Stimulated activated naive CD4-positive, alpha-beta T cell (primary cell): ENCODE data around the gene HCN3.

Experiments used
- DNase-seq, 6 experiments: peaks; one replicate each; lab custom pipeline; 2025; lab: John Stamatoyannopoulos, UW

The HCN3 gene

GRCh38 chr1:155254228-155254713, 23.0 kb upstream of the HCN3 start:
- no peak for DNase-seq

- no peak for DNase-seq
These were observed 22.5 kb upstream of the HCN3 start for GRCh38 chr1:155254714-155255242.

- peak; percentile 48 to 80 (median 68) for DNase-seq
These were observed 21.8 kb upstream of the HCN3 start, which contains the start of gene ENTREP3 for GRCh38 chr1:155255243-155256007. Gene ENTREP3, minus strand, starts transcription at chr1:155255483. Its CDS starts 606 bp downstream, at chr1:155254877.

GRCh38 chr1:155256058-155256852, 21.0 kb upstream of the HCN3 start:
- DNase-seq: no peak

- no peak for DNase-seq
These were observed 17.0 kb upstream of the HCN3 start for GRCh38 chr1:155260276-155260675.

GRCh38 chr1:155261493-155261851, 15.8 kb upstream of the HCN3 start:
- DNase-seq: peak in 2 of 6 experiments; percentile 17 to 24

- peak; percentile 69 to 87 (median 78) for DNase-seq
These were observed 15.2 kb upstream of the HCN3 start, which contains the start of gene SCAMP3 for GRCh38 chr1:155261852-155262673. Gene SCAMP3, minus strand, starts transcription at chr1:155262360. Its CDS starts 209 bp downstream, at chr1:155262151.

- no peak for DNase-seq
These were observed 14.2 kb upstream of the HCN3 start for GRCh38 chr1:155263067-155263466.

- no peak for DNase-seq
These were observed 10.7 kb upstream of the HCN3 start for GRCh38 chr1:155266553-155266952.

- DNase-seq: no peak
These were observed 9.9 kb upstream of the HCN3 start for GRCh38 chr1:155267373-155267772.

GRCh38 chr1:155268630-155269029, 8.6 kb upstream of the HCN3 start:
- DNase-seq: no peak

- no peak for DNase-seq
These were observed 7.9 kb upstream of the HCN3 start for GRCh38 chr1:155269381-155269780.

GRCh38 chr1:155272466-155273342, 4.6 kb upstream of the HCN3 start:
- peak in 1 of 6 experiments; percentile 52 for DNase-seq

GRCh38 chr1:155273343-155274245, 3.7 kb upstream of the HCN3 start, which contains the start of gene CLK2:
Gene CLK2, minus strand, starts transcription at chr1:155273504. Its CDS starts 2,527 bp downstream, at chr1:155270977.
- DNase-seq: peak; percentile 87 to 92 (median 91)

- DNase-seq: peak; percentile 68 to 88 (median 78)
These were observed 832 bp downstream of the HCN3 start for GRCh38 chr1:155277902-155278688.

GRCh38 chr1:155278689-155279160, 1.5 kb downstream of the HCN3 start:
- DNase-seq: no peak

- no peak for DNase-seq
These were observed 2.0 kb downstream of the HCN3 start for GRCh38 chr1:155279268-155279667.

GRCh38 chr1:155282488-155283091, 5.3 kb downstream of the HCN3 start:
- no peak for DNase-seq
